ENCODE results near the gene VSIG8. TPM values are rescaled to one million over a fixed set of nuclear protein-coding genes. Genes with fewer than 3 reads are reported as not detected.

The VSIG8 gene
- total RNA-seq, 6 experiments from 2014 or later, result not detected

DNA sequence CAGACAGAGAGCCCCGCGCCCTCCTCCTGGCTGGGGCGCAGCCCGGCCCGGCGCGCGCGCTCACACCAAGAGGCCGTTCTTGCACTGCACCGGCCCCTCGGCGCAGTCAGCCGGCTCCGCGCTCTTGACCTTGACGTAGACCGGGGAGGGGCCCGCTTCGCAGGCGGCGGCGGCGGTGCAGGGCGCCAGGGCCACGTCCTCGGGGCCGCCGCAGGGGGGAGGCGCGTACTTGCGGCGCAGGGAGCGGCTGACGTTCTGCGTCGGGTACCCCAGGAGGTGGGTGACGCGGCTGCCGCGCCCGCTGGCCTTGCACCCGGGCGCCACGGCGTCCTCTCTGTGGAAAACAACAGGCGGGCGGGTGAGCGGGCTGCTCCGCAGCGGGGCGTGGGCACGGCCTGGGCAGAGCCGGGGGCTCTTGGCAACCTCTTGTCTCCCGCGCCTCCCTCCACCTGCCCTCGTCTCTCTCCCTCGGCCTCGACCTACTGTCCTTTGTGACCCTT lies 7.7 kb downstream of the VSIG8 start:
- peak; percentile 43 for TF ChIP-seq POLR2A (IDR thresholded peaks at IDR 0.05)
- TF ChIP-seq, protein P1, sequence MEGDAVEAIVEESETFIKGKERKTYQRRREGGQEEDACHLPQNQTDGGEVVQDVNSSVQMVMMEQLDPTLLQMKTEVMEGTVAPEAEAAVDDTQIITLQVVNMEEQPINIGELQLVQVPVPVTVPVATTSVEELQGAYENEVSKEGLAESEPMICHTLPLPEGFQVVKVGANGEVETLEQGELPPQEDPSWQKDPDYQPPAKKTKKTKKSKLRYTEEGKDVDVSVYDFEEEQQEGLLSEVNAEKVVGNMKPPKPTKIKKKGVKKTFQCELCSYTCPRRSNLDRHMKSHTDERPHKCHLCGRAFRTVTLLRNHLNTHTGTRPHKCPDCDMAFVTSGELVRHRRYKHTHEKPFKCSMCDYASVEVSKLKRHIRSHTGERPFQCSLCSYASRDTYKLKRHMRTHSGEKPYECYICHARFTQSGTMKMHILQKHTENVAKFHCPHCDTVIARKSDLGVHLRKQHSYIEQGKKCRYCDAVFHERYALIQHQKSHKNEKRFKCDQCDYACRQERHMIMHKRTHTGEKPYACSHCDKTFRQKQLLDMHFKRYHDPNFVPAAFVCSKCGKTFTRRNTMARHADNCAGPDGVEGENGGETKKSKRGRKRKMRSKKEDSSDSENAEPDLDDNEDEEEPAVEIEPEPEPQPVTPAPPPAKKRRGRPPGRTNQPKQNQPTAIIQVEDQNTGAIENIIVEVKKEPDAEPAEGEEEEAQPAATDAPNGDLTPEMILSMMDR (IDR thresholded peaks at IDR 0.05), result no peak
- ATAC-seq (peak; percentile 81 to 89 (median 82)), DNase-seq (peak; percentile 70 to 79 (median 76))
- Histone ChIP-seq H3K4me1 (no peaks in the 10 kb centered on the region), H3K4me3 (peak overlapping the region; percentile 38 to 54 (median 48)), H3K9me3 (no peaks in the 10 kb centered on the region), H3K27ac (peak overlapping the region; percentile 18 to 66 (median 59)), H3K36me3 (no peaks in the 10 kb centered on the region), H3K27me3 (no peaks in the 10 kb centered on the region)
- intact Hi-C loops (cut with DNase I), result no loop called here
- no CpG with 5 or more reads among the region's 59 CpGs for WGBS (ENCODE audit: insufficient coverage, low coverage, low lambda C conversion rate, missing lambda C conversion rate)

DNA sequence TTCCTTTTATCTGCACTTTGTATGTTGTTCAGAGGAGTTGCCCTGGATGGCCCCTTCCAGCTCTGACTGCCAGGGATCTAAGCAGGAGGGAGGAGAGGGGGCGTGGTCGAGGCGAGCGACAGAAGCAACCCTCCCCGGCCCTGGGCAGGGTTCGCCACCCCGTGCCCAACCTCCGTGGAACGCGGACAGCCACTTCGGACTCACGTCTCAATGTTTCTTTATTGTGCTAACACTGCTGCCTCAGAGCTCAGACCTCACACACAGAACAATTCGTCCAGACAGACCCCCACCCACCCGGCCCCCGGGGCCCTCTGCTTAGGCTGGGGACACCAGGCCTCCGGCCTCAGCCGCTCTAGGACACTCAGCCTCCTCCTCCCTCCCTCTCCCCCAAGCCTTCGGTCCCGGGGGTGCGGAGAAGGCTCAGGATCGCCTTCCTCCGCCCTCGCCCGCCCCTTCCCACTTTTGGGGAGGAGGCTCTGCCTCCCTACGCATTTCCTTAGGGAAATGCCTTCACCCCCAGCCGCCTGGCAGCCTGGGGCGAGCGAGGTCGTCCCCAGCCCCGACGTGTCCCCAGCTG lies 8.3 kb downstream of the VSIG8 start:
- H3K36me3 ChIP-seq, result no peaks in the 10 kb centered on the region
- intact Hi-C loops (cut with DNase I), result no loop called here
- WGBS (ENCODE audit: insufficient coverage, low coverage, low lambda C conversion rate, missing lambda C conversion rate), result under 1% methylated on average over 17 of the region's 31 CpGs
- ATAC-seq, result peak; percentile 75 to 82 (median 80)
- no peaks in the 10 kb centered on the region for H3K4me1 ChIP-seq
- H3K9me3 ChIP-seq, result no peaks in the 10 kb centered on the region
- H3K4me3 ChIP-seq, result peak overlapping the region; percentile 38 to 54 (median 48)
- TF ChIP-seq POLR2A (IDR thresholded peaks at IDR 0.05), result no peak
- TF ChIP-seq, protein P1 (IDR thresholded peaks at IDR 0.05), result no peak
- DNase-seq, result peak; percentile 59 to 72 (median 64)
- no peaks in the 10 kb centered on the region for H3K27me3 ChIP-seq
- peak overlapping the region; percentile 18 to 66 (median 59) for H3K27ac ChIP-seq

DNA sequence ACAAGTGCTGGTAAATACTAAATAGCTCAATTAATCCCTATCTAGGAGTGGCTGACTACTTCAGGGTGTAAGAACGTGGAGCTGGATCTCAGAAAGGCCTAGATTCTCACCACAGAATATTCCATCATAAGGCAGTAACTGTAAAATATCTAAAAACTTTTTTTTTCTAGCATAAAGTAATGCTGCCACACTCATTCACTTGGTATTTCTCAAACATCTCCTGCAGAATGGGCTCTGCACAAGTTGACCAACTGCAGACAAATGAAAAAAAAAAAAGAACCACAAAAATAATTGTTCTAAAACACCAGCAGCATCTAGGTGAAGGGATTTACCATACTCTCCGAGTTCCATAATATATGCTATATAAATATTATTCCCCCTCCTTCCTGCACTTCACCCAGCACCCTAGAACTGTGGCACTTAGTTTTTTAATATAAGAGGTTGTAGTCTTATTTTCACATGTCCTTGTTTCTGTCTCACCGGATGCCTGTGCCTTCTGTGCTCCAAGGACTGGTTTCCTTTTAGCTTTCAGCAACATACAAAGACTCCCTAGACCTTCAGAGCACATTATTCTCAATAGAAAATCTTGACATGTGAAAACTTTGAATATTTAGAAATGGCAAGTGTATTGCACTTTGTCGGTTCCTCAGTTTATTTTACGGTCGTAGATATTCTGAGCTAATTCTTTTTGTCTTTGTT lies 8.9 kb downstream of the VSIG8 start:
- TF ChIP-seq, protein P1 (IDR thresholded peaks at IDR 0.05), result no peak
- no peaks in the 10 kb centered on the region for H3K4me1 ChIP-seq
- 24% methylated on average over 6 of the region's 6 CpGs for WGBS (ENCODE audit: insufficient coverage, low coverage, low lambda C conversion rate, missing lambda C conversion rate)
- H3K4me3 ChIP-seq, result peak overlapping the region in 2 of 3 donors; percentile 38 to 54
- intact Hi-C loops (cut with DNase I), result no loop called here
- H3K27ac ChIP-seq, result no peak overlapping the region
- no peaks in the 10 kb centered on the region for H3K9me3 ChIP-seq
- DNase-seq, result no peak
- H3K27me3 ChIP-seq, result no peaks in the 10 kb centered on the region
- no peaks in the 10 kb centered on the region for H3K36me3 ChIP-seq
- ATAC-seq, result peak in 1 of 4 donors; percentile 7

DNA sequence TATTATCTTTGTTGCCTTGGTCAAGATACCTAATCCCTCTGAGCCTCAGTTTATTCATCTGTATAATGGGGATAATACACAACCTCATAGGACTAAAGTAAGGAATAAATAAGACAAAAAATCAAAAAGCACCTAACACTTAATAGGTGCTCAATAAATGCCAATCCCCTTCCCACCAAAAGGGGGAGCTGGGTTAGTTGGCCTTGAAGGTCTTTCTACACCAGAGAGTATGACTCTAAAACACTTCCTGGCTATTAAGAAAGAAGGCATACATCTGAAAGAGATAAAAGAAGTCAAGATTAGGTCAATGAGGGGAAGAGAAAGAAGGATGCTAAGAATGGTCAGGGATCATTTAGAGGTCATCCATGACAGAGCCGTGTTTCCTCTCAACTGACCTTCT lies 11.1 kb downstream of the VSIG8 start:
- Histone ChIP-seq H3K27ac (no peak overlapping the region), H3K4me3 (no peak overlapping the region), H3K9me3 (no peaks in the 10 kb centered on the region), H3K4me1 (no peaks in the 10 kb centered on the region), H3K36me3 (no peaks in the 10 kb centered on the region), H3K27me3 (no peaks in the 10 kb centered on the region)
- ATAC-seq (no peak), DNase-seq (no peak)
- TF ChIP-seq POLR2A (IDR thresholded peaks at IDR 0.05), result no peak
- TF ChIP-seq, protein P1 (IDR thresholded peaks at IDR 0.05), result no peak
- intact Hi-C loops (cut with DNase I), result no loop called here
- 70% methylated on average over 1 of the region's 1 CpG for WGBS (ENCODE audit: insufficient coverage, low coverage, low lambda C conversion rate, missing lambda C conversion rate)
